ENCODE measurements around the gene SIRT3.
"Not testable (repeated sequence)": the region's sequence is repeated elsewhere in the genome, so short reads cannot be mapped to it uniquely, and the experiment has no call there.

SIRT3 gene

GRCh38 chr11:279040-279965, 43.2 kb upstream of the SIRT3 start:
- Histone ChIP-seq H3K4me3 (ENCODE audit: low read length) (peak overlapping the region; percentile 21), H3K27ac (ENCODE audit: low read depth, low read length) (no peak overlapping the region), H3K9ac (ENCODE audit: low read length) (no peak overlapping the region), H3K4me1 (ENCODE audit: control insufficient read depth, insufficient read depth, low read length) (no peaks in the 10 kb centered on the region), H3K36me3 (ENCODE audit: control insufficient read depth, insufficient read depth, low read length) (no peaks in the 10 kb centered on the region), H3K27me3 (ENCODE audit: control insufficient read depth, insufficient read depth, low read length) (peaks cover 37% of the 10 kb centered on the region)

DNA sequence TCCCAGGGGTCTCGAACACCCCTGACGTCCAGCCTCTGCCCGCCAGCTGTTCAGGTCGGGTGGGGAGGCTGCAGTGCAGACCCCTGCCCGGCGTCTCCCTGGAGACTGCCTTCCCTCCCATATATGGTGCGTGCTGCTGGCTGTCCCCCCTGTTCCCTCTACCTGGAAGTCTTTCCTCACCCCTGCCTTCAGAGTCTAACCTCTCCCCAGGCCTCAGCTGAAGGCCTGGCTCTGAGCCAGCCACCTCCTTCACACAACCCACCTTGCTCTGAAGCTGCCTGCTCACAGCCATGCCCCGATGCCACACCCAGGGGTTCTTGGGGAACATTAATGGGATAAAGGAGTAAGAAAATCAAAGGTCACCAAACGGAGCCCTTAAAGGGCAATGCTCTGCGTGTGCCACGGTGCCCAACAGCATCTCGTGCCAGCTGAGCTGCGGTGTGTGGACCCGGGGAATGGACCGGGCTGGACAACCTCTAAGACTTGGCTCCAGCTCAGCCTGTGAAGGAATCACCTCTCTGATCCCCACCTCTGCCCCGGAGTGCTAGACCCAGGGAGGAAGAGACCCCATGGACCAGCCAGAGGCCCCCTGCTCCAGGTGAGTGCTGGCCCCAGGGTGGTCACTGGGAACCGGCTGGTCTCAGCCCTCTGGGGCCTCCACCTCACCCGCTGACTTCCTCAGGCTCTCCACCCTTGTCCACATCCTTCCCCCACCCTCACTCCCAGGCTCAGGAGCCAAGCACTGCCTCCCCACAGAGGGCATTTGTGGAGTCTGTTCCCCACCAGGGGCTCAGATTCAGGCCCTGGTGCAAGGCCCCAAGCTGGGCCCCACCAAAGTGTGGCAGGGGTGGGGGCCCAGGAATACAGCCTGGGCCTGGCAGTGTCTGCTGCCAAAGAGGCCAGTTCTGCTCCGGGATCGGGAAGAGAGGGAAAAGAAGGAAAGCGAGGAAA, 42.1 kb upstream of the SIRT3 start, which contains the start of gene NLRP6:
Gene NLRP6, plus strand, starts transcription at position 407 of the 951 bp plus-strand sequence. Its CDS starts 163 bp downstream, at position 570.
- Histone ChIP-seq H3K4me3 (ENCODE audit: low read length) (no peak within 1 kb of the TSS), H3K36me3 (ENCODE audit: control insufficient read depth, insufficient read depth, low read length) (no peaks in the 10 kb centered on the region), H3K9ac (ENCODE audit: low read length) (no peak within 1 kb of the TSS), H3K4me1 (ENCODE audit: control insufficient read depth, insufficient read depth, low read length) (no peaks in the 10 kb centered on the region), H3K27me3 (ENCODE audit: control insufficient read depth, insufficient read depth, low read length) (peaks cover 32% of the 10 kb centered on the region), H3K27ac (ENCODE audit: low read depth, low read length) (no peak within 1 kb of the TSS)

DNA sequence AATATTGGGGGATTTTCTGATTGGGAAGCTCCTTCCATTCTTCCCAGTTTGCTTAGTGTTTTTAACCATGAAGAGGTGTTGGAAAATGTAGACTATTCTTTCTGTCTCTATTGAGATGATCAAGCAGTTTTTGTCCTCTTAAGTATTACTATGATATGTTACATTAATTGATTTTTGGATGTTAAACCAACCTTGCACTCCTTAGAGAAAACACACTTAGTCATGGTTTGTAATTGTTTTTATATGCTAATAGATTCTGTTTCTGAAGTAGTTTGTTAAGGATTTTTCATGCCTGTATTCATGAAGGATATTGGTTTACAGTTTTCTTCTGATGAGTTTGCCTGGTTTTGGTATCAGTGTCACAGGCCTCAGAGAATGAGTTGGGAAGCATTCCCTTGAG, 40.1 kb upstream of the SIRT3 start:
- Histone ChIP-seq H3K27ac (ENCODE audit: low read depth, low read length) (no peak overlapping the region), H3K9ac (ENCODE audit: low read length) (no peak overlapping the region), H3K4me3 (ENCODE audit: low read length) (no peak overlapping the region), H3K36me3 (ENCODE audit: control insufficient read depth, insufficient read depth, low read length) (no peaks in the 10 kb centered on the region), H3K4me1 (ENCODE audit: control insufficient read depth, insufficient read depth, low read length) (no peaks in the 10 kb centered on the region), H3K27me3 (ENCODE audit: control insufficient read depth, insufficient read depth, low read length) (peaks cover 18% of the 10 kb centered on the region)

DNA sequence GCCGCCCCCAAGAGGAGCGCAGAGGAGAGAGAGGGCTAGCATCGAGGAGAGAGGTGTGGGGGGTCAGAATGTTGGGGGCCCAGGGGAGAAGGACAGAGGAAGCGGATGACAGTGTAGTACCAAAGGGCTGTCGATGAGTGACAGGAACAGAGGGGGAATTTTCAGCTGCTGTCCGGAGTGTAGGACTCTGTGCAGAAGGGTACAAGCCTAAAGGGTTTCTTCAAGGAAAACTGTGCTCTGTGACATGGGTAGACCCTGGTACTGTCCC, 36.7 kb upstream of the SIRT3 start:
- Histone ChIP-seq H3K4me1 (ENCODE audit: control insufficient read depth, insufficient read depth, low read length) (no peaks in the 10 kb centered on the region), H3K9ac (ENCODE audit: low read length) (no peak overlapping the region), H3K27me3 (ENCODE audit: control insufficient read depth, insufficient read depth, low read length) (no peaks in the 10 kb centered on the region), H3K36me3 (ENCODE audit: control insufficient read depth, insufficient read depth, low read length) (no peaks in the 10 kb centered on the region), H3K4me3 (ENCODE audit: low read length) (no peak overlapping the region), H3K27ac (ENCODE audit: low read depth, low read length) (no peak overlapping the region)

GRCh38 chr11:272195-272930, 36.2 kb upstream of the SIRT3 start:
- Histone ChIP-seq H3K9ac (ENCODE audit: low read length) (no peak overlapping the region), H3K27ac (ENCODE audit: low read depth, low read length) (no peak overlapping the region), H3K36me3 (ENCODE audit: control insufficient read depth, insufficient read depth, low read length) (no peaks in the 10 kb centered on the region), H3K4me1 (ENCODE audit: control insufficient read depth, insufficient read depth, low read length) (no peaks in the 10 kb centered on the region), H3K4me3 (ENCODE audit: low read length) (no peak overlapping the region), H3K27me3 (ENCODE audit: control insufficient read depth, insufficient read depth, low read length) (no peaks in the 10 kb centered on the region)

GRCh38 chr11:271319-271715, 35.2 kb upstream of the SIRT3 start:
- Histone ChIP-seq H3K36me3 (ENCODE audit: control insufficient read depth, insufficient read depth, low read length) (no peaks in the 10 kb centered on the region), H3K4me3 (ENCODE audit: low read length) (no peak overlapping the region), H3K4me1 (ENCODE audit: control insufficient read depth, insufficient read depth, low read length) (no peaks in the 10 kb centered on the region), H3K9ac (ENCODE audit: low read length) (no peak overlapping the region), H3K27ac (ENCODE audit: low read depth, low read length) (no peak overlapping the region), H3K27me3 (ENCODE audit: control insufficient read depth, insufficient read depth, low read length) (no peaks in the 10 kb centered on the region)

DNA sequence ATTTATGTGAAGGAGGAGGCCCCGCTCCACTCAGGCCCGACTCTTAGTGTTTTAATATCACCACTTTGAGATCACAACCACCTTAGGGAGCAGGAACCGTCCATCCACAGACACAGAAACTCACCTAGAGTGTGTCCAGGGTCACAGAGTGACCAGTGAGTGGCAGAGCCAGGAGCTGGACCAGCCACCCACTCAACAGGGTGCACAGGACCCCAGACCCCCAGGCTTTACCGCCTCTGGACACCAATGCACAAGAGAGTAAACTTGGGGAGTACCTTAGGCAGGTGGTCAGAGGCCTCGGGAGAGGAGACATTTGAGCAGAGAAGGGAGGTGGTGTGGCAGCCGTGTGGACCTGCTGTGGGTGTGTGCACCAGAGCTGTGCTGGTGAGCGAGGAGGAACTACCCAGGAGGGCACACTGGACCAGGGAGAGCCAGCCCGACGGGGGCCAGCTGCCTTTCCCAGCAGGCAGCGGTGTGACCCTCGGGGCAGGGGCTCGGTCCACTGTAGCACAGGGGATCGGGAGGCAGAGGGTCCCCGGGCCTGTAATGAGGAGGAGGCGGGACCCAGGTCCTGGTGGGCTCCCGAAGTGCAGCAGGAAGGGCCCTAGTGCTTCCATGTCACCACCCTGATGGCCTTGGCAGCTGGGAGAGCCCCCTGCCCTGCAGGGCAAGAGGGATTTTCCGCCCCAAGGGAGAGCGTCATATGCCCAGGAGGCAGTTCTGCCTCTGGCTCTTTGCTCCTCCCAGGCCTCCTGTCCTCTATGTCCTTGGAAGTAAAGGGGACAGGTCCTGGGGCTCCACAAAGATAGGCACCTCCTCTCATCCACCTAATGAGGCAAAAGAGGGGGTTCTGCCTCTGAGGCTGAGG, 34.5 kb upstream of the SIRT3 start:
- no peaks in the 10 kb centered on the region for H3K36me3 ChIP-seq (ENCODE audit: control insufficient read depth, insufficient read depth, low read length)
- H3K4me3 ChIP-seq (ENCODE audit: low read length): no peak overlapping the region
- H3K4me1 ChIP-seq (ENCODE audit: control insufficient read depth, insufficient read depth, low read length): no peaks in the 10 kb centered on the region
- H3K27me3 ChIP-seq (ENCODE audit: control insufficient read depth, insufficient read depth, low read length): no peaks in the 10 kb centered on the region
- no peak overlapping the region for H3K27ac ChIP-seq (ENCODE audit: low read depth, low read length)
- H3K9ac ChIP-seq (ENCODE audit: low read length): no peak overlapping the region

DNA sequence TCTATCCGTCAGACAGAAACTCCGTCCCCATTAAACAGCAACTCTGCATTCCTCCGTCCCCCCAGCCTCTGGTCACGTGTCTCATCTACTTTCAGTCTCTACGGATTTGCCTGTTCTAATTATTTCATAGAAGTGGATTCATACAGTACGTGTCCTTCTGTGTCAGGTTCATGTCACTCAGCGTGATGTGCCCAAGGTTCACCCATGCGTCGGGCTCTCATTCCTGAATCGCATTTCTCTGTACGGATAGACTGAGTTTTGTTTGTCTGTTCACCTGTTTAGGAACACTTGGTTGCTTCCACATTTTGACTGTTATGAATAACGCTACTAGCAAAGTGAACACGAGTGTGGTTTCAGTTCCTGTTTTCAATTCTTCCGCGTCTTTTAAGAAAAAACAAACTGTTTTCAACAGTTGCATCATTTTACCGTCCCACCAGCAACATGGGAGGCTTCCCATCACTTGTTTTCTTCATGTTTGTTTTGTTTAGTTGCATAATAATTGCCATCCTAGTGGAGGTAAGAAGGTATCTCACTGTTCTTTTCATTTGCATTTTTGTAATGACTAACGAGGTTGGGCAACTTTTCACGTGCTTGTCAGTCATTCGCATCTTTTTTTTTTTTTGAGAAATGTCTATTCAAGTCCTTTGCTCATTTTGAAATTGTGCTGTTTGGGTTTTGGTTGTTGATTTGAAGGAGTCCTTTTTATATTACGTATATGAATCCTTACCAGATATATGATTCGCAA, 33.2 kb upstream of the SIRT3 start:
- Histone ChIP-seq H3K9ac (ENCODE audit: low read length) (no peak overlapping the region), H3K4me3 (ENCODE audit: low read length) (peak overlapping the region; percentile 25), H3K27ac (ENCODE audit: low read depth, low read length) (peak overlapping the region; percentile 38), H3K36me3 (ENCODE audit: control insufficient read depth, insufficient read depth, low read length) (no peaks in the 10 kb centered on the region), H3K27me3 (ENCODE audit: control insufficient read depth, insufficient read depth, low read length) (no peaks in the 10 kb centered on the region), H3K4me1 (ENCODE audit: control insufficient read depth, insufficient read depth, low read length) (no peaks in the 10 kb centered on the region)

GRCh38 chr11:268716-269145, 32.6 kb upstream of the SIRT3 start:
- H3K27ac ChIP-seq (ENCODE audit: low read depth, low read length): peak overlapping the region; percentile 56
- H3K9ac ChIP-seq (ENCODE audit: low read length): not testable (repeated sequence)

GRCh38 chr11:267491-267994, 31.4 kb upstream of the SIRT3 start:
- Histone ChIP-seq H3K4me1 (ENCODE audit: control insufficient read depth, insufficient read depth, low read length) (no peaks in the 10 kb centered on the region), H3K27me3 (ENCODE audit: control insufficient read depth, insufficient read depth, low read length) (no peaks in the 10 kb centered on the region), H3K4me3 (ENCODE audit: low read length) (peak overlapping the region; percentile 56), H3K27ac (ENCODE audit: low read depth, low read length) (no peak overlapping the region), H3K36me3 (ENCODE audit: control insufficient read depth, insufficient read depth, low read length) (no peaks in the 10 kb centered on the region), H3K9ac (ENCODE audit: low read length) (no peak overlapping the region)

More at GRCh38 chr11:268716-269145, 32.6 kb upstream of the SIRT3 start:
- not testable (repeated sequence) for H3K36me3 ChIP-seq (ENCODE audit: control insufficient read depth, insufficient read depth, low read length); H3K4me3 ChIP-seq (ENCODE audit: low read length); H3K4me1 ChIP-seq (ENCODE audit: control insufficient read depth, insufficient read depth, low read length); H3K27me3 ChIP-seq (ENCODE audit: control insufficient read depth, insufficient read depth, low read length)

All from rectal smooth muscle tissue (tissue), 1 donor.